ENCODE measurements around the gene COL1A1.

Gene COL1A1

DNA sequence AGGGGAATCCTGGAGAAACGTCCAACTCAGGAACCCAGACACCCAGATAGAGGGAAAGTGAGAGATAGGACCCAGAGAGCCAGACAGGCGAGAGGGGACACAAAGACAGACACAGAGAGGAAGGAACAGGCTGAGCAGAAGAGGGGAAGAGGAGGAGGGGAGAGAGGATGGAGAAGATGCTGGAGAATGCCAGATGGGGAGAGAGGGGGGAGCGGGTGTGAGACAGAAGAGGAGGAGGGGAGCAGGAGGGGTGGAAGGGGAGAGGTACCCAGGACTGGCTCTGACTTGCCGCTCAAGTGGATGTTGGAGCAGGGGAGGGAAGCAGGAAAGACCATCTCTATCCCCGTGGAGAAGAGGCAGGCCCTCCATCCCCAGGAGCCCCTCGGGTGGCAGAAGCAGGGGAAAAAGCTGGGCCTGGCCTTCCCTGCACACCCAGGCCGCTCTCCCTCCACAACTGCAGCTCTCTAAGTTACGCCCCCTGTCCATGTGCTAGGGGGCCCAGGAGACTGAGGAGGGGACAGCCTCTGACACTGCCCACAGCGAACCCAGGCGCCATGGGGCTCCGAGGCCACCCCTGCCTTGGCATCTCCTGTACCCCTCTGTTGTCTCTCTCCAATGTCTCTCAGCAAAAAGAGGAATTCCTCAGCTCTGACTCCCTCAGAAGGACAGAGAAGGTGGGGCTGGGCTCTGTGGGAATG, 55.8 kb downstream of the COL1A1 start:
- no peak for DNase-seq (ENCODE audit: extremely low read depth in 1 of 2, low read depth in 1 of 2)

DNA sequence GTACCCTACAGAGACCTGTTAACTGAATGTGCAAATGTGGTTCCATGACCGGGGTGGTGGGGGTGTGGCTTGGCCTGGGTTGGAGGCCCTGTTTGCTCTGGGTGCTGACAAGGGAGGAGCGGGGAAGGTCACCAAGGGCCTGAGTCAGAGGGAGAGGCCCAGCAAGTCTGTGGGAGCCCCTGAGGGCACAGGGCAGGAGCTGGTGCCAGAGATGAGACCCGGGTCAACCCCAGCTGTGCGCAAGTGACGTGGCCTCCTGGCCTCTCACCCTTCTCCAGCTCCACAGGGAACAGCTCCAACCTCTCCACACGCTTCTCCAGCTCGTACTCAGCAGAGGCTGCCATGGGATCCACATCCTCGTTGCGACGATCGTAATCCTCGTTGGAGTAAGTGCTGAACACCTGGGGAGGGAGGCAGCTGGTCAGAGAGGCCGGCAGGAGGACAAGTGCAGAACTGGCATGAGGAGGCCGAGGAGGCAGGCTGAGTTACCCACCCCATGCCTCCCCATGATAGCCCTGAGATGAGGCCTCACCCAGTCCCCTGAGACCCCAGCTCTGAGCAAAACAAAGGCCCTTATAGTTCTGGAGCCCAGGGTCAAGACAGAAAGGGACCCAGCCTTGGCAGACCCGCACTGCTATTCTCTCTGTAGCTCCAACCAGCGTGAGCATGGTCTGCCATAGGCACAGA, 56.4 kb downstream of the COL1A1 start:
- no peak for DNase-seq (ENCODE audit: extremely low read depth in 1 of 2, low read depth in 1 of 2)

DNA sequence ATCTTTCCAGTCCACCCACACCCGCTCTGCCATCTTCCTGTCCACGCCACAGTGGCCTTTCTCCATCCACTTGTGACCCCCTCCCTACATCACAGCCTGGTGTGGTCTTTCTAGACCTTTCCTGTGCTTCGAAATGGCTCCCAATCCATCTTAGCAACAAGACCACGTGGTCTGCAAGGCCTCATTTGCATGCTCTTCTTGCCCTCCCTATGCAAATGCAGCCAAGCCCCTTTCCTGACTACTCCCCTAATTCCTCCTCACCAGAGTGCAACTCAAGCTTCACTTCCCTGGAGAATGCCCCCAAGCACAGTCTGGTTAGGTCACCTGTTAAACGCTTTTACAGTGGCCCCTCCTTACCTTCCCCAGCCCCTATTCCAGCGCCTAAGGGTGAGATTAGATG, 57.1 kb downstream of the COL1A1 start:
- no peak for DNase-seq (ENCODE audit: extremely low read depth in 1 of 2, low read depth in 1 of 2)

DNA sequence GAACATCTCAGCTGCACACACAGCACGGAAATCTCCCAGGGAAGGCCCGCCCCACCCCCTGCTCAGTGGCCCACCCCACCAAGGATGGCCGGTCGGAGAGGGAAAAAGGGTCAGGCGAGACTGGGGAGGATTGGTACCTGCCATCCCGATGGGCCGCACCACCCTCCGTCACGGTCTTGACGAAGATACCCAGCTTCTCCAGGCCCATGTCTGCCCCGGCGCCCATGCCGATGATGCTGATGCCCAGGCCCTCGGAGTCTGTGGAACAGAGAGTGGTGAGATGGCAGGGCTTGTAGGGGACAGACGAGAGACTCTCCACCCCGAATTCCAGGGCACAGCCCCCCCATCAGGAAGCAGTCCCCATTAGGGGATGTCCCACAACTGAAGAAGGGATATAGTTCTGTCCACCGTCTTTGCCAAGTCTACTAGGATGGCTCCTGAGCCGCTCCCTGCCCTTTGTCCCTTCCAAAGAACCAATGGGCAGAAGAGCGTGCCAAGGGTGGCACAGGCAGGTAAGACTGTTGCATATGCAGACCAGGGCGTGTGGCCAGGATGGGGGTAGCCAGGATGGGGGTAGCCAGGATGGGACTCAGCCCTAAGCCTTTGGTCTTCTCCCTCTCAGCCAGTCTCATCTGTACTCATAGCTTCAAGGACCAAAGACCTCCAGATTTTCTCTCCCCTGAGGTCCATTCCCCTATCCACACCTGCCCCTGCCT, 57.8 kb downstream of the COL1A1 start:
- DNase-seq (ENCODE audit: extremely low read depth in 1 of 2, low read depth in 1 of 2): no peak

GRCh38 chr17:50141745-50142110, 59.7 kb downstream of the COL1A1 start:
- DNase-seq (ENCODE audit: extremely low read depth in 1 of 2, low read depth in 1 of 2): no peak

DNA sequence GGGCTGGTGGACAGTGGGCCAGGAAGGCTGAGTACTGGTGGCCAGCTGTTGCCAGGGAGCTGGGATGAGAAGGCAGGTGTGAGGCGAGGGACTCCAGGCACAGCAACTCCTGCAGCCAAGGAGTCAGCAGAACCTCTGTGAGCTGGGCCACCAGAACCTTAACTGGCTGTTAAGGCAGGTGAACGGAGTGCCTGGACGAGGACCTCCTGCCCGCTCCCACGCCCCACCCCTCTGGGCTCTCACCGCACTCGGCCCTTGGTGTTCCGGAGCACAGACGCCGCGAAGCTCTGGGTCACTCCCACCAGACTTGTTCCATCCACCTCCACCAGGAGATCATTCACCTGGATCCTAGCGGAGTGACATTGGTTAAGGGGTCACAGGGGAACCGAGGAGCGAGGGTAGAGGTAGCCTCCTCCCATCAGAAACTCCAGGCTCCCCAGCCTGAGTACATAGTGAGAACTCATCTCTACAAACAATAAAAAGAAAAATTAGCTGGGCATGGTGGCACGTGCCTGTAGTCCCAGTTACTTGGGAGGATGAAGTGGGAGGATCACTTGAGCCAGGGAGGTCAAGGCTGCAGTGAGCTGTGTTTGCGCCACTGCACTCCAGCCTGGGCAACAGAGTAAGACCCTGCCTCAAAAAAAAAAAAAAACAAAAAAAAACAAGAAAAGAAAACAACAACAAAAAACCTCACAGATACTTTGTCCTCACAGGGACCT, 60.2 kb downstream of the COL1A1 start:
- DNase-seq (ENCODE audit: extremely low read depth in 1 of 2, low read depth in 1 of 2): no peak

- peak in 1 of 2 donors; percentile 76 for DNase-seq (ENCODE audit: extremely low read depth in 1 of 2, low read depth in 1 of 2)
These were observed 61.2 kb downstream of the COL1A1 start for GRCh38 chr17:50139950-50140885.

GRCh38 chr17:50139185-50139783, 62.1 kb downstream of the COL1A1 start:
- no peak for DNase-seq (ENCODE audit: extremely low read depth in 1 of 2, low read depth in 1 of 2)

DNA sequence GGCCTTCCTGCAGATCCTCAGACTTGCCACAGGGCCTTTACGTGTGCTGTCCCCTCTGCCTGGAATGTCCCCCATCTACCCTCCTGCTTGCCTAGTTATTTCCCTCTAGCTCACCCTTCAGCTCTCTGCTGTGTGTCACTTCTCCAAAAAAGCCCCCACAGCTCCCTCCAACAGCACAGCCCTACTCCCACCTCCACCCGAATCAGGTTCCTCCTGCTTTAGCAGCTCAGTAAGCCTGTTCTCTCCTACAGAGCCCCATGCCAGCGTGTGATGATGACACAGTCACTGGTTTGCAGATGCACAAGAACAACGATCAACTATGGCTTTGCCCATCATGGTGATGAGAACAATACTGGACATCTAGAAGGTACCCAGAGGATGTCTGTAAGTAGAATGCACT, 64.4 kb downstream of the COL1A1 start:
- DNase-seq (ENCODE audit: extremely low read depth in 1 of 2, low read depth in 1 of 2): no peak

GRCh38 chr17:50136096-50136687, 65.2 kb downstream of the COL1A1 start:
- no peak for DNase-seq (ENCODE audit: extremely low read depth in 1 of 2, low read depth in 1 of 2)

GRCh38 chr17:50135316-50136095, 65.9 kb downstream of the COL1A1 start:
- DNase-seq (ENCODE audit: extremely low read depth in 1 of 2, low read depth in 1 of 2): no peak

DNA sequence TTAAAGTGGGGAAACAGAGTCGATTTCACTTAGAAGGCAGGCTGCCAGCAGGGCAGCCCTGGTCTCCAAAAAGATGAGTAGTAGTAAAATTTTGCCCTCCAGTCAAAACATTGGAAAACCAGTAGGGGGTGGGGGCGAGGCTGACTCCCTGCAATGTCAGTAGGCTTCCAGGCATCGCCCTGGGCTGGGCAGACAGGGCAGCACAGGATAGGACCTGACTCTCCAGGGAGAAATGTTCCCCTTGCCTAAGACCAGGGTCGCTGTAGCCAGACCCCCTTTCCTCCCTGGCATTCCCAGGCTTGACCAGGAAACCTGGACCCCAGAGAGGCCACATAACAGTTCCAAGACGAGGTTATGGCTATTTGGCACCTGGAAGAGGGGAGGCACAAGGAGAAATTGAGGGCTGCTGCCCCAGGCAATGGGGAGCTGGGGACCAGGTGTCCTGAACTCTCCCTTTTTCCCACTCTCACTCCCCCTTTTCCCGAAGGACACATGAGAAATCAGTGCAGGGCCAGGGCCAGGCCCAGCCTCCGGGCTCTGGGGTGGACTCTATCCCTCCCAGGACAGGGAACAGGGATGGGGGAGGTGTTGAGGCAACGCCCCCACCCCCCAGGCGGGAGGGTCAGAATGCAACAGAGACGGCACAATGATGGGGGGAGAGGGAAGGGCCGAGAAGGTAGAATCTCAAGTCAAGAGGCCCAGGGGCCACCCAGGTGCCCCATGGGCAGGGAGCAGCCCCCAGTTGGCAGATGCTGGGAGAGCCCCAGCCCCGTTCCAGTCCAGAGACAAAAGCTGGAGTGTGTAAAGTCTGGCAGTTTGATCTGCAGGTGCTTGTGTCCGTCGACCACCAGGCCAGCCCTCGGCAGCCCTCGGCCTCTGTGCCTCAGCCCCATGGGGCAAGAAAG, 67.0 kb downstream of the COL1A1 start:
- DNase-seq (ENCODE audit: extremely low read depth in 1 of 2, low read depth in 1 of 2): no peak

DNA sequence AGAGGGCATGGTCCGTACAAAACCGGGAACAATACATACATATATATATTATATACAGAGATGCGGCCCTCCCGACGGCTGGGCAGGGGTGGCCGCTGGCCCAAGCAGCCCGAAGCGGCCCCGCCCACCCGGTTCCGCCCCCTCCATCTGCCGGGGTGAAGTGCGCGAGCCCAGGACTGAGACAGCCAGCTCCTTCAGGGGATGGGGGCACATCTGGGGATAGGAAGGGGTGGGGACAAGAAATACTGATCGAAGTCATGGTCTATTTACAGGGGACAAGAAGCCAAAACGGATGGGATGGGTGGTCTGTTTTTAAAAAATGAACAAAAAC, 67.7 kb downstream of the COL1A1 start:
- no peak for DNase-seq (ENCODE audit: extremely low read depth in 1 of 2, low read depth in 1 of 2)
